Measurements from ENCODE around the gene GMPPA.

The GMPPA gene

DNA sequence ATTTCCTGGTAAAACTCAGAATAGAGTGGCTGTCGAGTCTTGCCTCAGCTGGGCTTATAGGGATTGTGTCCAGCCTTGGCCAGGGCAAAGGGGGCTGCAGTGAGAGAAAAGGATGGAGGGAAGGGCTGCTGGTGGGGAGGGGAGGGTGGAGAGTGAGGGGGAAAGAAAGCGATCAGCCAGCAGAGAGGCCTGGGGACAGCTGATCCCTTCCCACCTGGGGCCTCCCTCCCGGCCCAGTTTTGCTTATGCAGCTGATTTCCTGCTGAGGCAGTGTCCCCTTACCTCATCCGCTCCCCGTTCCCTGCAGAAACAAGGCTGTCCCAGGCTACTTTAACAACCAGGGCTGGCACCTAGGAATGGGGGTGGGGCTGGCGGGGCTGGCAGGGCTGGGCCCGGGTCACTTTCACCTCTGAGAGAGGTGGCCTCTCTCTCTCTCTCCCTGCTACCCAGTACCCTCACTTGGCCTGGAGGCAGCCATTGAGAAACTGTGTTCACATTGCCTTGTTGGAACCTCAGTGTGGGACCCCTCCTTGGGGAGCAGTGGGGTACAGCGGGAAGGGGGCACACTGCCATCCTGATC is 12.2 kb upstream of the GMPPA start:
- DNase-seq (ENCODE audit: low spot score), result no peak

DNA sequence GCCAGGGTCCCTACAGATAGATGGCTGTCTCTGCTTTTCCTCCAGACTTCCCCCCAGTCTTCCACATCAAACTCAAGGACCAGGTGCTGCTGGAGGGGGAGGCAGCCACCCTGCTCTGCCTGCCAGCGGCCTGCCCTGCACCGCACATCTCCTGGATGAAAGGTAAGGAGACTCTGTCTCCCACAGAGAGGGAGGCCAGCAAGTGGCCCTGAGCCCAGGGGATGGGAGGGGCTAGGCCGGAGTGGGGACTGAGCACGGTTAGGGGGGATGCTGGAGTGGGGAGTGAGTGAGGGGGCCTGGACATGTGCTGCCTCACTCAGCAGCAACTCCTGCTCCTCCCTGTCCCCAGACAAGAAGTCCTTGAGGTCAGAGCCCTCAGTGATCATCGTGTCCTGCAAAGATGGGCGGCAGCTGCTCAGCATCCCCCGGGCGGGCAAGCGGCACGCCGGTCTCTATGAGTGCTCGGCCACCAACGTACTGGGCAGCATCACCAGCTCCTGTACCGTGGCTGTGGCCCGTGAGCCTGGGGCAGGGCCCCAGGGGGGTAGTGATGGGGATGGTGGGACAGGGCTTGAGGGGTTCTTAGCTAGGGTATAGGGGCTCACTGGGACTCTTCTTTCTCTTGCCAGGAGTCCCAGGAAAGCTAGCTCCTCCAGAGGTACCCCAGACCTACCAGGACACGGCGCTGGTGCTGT is 10.4 kb upstream of the GMPPA start:
- DNase-seq (ENCODE audit: low spot score), result no peak

DNA sequence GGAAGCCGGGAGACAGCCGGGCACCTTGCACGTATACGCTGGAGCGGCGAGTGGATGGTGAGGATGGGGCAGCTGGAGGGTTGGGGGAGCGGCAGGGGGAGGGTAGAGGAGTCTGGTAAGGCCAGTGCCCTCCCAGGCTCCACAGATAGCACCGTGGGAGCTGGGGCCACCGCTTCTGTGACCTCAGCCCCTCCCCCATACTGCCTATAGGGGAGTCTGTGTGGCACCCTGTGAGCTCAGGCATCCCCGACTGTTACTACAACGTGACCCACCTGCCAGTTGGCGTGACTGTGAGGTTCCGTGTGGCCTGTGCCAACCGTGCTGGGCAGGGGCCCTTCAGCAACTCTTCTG is 9.9 kb upstream of the GMPPA start:
- DNase-seq (ENCODE audit: low spot score), result no peak

DNA sequence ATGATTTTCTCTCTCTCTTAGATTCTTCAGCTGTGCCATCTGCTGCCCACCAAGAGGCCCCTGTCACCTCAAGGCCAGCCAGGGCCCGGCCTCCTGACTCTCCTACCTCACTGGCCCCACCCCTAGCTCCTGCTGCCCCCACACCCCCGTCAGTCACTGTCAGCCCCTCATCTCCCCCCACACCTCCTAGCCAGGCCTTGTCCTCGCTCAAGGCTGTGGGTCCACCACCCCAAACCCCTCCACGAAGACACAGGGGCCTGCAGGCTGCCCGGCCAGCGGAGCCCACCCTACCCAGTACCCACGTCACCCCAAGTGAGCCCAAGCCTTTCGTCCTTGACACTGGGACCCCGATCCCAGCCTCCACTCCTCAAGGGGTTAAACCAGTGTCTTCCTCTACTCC is 9.4 kb upstream of the GMPPA start:
- no peak for DNase-seq (ENCODE audit: low spot score)

DNA sequence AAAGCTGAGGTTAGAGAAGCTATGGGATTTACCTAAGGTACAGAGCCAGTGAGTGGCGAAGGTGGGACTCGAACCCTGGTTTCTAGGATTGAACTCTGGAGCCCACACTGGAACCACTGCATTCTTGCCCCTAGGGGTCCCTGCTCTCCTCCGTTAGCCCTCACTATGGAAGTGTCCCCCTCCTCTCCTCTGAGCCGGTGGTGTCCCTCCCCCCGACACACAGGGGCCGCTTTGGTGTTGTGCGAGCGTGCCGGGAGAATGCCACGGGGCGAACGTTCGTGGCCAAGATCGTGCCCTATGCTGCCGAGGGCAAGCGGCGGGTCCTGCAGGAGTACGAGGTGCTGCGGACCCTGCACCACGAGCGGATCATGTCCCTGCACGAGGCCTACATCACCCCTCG is 8.5 kb upstream of the GMPPA start:
- no peak for DNase-seq (ENCODE audit: low spot score)

DNA sequence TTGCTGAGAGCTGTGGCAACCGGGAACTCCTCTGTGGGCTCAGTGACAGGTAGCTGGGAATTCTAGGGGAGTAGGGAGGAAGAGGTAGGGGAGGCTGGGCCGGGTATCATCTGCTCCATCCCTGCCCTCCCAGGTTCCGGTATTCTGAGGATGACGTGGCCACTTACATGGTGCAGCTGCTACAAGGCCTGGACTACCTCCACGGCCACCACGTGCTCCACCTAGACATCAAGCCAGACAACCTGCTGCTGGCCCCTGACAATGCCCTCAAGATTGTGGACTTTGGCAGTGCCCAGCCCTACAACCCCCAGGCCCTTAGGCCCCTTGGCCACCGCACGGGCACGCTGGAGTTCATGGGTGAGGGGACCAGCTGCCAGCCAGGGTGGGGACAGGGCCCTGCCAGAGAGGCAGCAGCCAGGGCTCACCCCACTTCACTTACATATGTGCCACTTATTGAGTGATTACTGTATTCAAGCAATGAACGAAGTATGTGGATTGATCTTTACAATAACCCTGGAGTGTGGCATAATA is 8.0 kb upstream of the GMPPA start:
- DNase-seq (ENCODE audit: low spot score), result no peak

DNA sequence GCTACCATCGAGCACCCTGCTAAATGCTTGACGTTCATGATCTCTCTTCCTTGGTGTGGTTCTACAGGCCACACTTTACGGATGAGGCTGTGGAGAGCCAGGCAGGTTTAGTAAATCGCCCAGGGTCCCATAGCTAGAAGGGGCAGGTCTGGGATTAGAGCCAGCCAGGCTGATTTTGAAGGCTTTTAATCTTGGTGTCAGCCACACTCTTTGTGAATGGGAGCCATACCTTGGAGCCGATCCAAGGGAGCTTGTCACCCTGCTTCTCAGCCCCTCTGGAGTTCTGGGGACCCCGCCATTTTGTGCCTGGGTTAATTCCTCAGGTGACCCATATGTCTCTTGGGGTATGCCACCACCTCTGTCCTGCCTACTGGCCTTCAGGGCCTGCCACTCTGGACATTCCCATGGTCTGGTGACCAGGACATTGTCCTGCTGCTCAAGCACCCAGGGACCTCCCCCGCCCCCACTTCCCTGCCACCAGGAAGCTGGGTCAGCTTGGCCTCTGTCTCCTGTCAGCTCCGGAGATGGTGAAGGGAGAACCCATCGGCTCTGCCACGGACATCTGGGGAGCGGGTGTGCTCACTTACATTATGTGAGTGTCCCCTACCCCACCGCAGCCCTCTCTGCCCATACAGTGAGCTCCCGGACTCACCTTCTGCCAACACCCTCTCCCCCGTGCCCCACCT is 7.3 kb upstream of the GMPPA start:
- DNase-seq (ENCODE audit: low spot score), result no peak

DNA sequence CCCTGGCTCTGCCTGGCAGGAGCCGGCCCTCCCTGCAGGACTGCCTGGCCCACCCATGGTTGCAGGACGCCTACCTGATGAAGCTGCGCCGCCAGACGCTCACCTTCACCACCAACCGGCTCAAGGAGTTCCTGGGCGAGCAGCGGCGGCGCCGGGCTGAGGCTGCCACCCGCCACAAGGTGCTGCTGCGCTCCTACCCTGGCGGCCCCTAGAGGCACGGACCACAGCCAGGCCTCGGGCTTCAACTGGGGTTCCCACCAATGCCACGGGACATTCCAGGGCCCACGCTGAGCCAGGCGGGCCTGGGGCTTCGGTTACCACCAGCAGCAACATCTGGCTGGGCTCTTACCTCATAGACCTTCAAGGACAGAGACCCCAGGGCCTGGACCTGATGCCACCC is 6.1 kb upstream of the GMPPA start:
- DNase-seq (ENCODE audit: low spot score), result no peak

DNA sequence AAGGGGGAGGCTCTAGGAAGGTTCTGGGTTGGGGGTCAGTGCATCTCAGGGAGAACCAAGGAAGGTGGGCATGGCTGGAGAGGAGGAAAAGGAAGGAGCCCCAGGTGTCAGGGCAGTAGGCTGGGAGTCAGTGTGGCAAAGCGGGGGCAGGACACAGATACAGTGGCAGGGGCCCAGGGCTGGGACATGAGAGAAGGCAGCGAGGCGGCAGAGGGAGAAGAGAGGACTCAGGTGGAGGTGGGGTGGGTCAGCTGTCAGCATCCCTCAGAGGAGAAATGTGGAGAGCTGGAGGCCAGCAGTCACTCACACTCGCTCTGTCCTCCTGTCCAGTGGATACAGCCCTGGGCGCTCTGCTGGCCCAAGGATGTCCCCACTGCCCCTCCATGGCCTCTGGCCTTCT is 5.6 kb upstream of the GMPPA start:
- DNase-seq (ENCODE audit: low spot score), result no peak

DNA sequence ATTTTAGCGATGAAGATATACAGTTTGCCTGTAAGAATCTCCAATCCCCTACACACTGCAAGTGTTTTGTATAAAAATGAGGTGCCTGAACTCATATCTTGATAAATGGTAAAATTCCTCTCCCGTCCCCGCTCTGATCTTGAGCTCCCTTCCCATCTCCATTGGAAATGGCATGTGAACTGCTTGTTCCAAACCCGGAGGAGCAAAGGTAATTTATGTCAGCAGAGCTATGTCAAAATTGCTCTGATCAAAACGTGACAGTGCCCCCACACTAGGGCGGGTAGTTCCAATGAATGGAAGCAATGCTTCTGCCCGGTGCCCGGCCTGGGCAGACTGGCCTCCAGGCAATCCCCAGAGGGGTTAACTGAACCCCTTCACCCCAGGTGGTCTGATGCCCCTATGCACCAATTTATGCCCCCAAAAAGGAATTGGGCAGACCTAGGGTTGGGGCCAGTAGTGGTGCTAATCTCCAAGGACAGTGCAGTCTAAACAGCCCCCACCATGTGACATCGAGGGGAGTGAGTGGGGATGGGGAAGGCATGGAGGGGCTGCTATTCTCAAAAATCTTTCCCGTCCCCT is 3.6 kb upstream of the GMPPA start:
- no peak for DNase-seq (ENCODE audit: low spot score)

DNA sequence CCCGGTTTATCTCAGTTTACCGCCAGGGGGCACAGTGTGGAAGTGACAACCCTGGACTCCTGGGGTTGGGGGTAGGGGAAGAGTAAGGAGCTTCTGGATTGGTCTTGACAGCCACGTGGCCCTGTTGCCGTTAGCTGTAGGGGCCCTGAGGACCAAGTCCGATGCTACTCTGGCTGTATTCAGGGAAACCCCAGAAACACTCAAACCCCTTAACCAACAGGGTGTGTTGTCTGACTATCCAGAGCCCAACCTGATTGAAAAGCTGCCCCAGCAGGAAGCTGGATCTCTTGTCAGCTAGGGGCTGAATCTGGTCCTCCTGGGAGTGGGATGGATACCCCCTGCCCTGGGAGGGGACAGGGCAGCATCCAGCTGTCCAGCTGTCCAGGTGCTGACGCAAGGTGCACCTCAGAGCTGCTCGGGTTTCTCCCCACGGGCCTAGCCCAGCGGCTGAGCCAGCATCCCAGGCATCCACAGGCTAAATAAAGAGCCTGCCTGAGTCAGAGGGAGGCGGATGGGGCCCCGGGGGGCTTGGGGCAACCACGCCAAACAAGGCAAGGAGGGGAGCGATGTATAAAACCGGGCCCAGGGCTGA is 3.1 kb upstream of the GMPPA start:
- peak; percentile 96 for DNase-seq (ENCODE audit: low spot score)

DNA sequence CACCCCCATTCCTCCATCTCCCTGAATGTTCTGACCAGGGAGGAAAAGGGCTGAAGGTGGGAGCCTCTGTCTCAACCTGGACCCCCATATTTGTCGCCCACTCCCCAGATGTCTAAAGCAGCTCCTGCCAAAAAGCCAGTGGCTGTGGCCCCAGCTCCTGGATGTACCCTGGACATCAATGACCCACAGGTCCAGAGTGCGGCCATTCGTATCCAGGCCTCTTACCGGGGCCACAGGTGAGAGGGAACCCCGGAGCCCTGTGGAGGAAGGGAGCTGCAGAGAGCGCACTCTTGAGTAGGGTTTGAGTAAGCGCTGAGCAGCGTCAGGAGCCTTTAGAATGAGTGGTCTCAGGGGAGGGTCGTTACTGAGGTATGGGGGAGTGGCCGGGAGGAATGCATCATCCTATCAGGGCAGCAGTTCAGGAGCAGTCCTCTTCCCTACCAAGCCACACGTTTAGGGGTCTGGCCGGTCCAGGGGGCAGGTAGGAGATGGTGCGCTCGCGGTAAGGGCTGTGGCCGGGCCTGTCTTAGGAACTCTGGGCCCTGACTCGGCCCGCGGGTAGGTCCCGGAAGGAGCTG is 2.4 kb upstream of the GMPPA start:
- DNase-seq (ENCODE audit: low spot score), result no peak

DNA sequence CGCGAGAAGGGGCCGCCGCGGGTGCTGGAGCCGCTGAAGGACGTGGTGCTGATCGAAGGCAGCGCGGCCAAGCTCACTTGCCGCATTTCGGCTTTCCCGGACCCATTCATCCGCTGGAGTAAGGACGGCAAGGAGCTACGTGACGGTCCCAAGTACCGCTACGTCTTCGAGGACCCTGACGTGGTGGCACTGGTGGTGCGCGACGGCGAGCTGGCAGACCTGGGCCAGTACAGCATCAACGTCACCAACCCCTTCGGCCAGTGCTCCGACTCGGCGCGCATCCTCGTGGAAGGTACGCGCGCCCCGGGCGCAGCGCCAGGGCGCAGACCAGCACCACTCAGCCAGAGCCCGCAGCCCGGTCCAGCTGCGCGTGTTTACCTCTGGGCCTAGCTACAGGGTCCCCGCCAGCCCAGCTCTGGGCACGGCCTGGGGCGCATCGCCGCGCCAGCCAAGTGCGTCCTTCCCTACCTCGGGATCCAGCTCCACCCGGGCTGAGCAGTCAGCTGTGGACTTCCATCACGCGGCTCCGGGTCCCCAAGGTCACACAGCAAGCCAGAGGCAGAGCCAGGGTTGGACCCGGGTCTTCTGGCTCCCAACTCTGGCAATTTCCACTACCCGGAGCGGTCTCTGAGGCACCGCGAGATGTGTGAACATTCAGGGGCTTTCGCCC is 1.7 kb upstream of the GMPPA start:
- DNase-seq (ENCODE audit: low spot score), result no peak

DNA sequence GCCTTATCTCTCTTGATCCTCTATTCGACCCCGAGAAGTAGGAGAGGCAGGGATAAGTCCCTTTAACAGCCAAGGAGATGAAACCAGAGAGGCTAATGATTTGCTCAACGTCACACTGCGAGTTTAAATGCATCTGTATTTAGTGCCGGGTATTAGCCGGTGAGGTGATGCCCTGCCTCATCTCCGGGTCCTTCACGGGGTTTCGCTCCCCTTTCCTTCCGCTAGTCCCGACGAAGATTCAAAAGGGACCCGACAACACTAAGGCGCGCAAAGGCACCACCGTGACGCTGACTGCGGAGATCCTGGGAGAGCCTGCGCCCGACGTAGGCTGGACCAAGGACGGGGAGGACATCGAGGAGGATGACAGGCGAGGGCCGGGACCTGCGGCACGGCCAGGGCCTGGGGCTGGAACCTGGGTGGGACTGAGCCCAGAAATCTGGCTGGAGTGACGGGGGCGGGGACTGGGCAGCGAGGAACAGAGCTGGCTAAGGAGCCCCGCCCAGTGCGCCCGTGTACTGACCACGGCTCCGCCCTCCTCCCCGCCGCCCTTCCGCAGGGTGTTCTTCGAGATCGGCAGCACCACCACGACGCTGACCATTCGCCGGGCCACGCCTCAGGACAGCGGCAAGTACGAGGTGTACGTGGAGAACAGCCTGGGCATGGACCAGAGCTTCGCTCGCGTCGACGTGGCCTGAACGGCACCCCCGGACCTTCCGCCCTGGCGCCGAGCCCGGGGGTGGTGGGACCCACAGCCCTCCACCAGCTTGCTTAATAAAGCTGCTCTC is 1.0 kb upstream of the GMPPA start:
- peak; percentile 97 for DNase-seq (ENCODE audit: low spot score)

DNA sequence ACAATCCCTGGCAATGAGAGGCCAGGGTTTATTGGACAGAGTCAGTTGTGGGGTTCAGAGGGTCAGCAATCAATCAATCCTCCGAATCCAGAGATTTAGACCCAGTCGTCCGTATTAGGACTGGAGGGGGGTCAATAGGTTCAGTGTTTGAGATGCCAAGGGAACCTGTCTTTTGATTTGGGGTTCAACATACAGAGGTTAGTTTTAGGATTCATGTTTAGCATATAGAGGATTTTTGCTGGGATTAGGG is 292 bp downstream of the GMPPA start:
- DNase-seq (ENCODE audit: low spot score), result no peak

DNA sequence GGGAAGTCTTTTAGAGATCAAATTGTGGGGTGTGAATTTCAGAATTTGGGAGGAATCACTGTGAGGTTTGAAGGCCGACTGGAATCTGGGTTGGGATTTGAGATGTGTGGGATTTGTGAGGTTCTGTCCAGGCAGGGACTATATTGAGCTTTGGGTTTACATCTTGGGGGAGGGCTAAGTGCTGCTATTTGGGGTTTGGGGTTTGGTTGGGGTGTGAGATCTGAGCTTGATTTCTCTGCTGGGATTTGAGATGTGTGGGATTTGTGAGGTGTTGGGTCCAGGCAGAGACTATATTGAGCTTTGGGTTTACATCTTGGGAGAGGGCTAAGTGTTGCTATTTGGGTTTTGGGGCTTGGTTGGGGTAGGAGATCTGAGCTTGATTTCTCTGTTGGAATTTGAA is 864 bp downstream of the GMPPA start:
- DNase-seq (ENCODE audit: low spot score), result no peak

DNA sequence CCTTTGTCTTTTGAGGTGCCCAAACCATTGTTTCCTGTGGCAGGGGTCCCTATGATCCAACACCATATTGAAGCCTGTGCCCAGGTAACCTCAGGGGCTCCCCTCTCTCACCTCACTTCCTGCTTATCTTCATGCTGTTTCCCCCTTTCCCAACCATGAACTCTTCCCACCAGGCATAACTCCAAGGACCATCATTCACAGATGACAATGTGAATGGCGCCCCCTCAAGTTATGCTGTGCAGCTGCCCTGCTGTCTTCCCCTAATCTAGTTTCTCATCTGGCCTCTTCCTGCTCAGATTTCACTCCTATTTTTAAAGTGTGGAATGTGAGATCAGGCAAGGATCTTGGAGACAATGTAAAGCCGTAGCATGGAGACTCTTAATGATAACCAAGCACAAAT is 1.4 kb downstream of the GMPPA start:
- DNase-seq (ENCODE audit: low spot score), result no peak

DNA sequence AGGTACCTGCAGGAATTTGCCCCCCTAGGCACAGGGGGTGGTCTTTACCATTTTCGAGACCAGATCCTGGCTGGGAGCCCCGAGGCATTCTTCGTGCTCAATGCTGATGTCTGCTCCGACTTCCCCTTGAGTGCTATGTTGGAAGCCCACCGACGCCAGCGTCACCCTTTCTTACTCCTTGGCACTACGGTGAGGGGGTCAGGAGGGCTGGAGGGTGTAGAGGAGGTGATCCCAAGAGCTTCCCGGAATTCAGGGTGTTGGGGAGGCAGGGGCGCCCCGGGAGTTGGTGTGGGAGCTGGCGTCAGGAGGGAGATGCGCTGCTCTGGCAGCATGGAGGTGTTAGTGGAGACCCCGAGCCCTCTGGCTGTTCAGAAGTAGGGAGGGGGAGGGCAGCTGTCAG is 3.2 kb downstream of the GMPPA start:
- no peak for DNase-seq (ENCODE audit: low spot score)

DNA sequence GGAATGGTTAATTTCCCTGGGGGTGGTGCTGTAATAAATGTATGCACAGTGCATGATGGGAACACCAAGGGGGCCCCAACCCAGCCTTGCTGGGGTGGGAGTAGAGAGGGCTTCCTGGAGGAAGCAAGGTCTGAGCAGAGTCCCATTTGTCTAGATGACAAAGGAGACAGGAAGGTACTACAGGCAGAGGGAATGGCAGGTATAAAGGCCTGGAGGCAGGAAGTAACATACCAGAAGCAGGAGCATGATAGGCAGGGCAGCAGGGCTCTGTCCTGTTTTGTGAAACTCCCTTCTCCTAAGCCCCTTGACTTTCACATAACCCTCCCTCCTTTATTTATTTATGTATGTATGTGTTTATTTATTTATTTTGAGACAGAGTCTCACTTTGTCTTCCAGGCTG is 3.9 kb downstream of the GMPPA start:
- DNase-seq (ENCODE audit: low spot score), result no peak

DNA sequence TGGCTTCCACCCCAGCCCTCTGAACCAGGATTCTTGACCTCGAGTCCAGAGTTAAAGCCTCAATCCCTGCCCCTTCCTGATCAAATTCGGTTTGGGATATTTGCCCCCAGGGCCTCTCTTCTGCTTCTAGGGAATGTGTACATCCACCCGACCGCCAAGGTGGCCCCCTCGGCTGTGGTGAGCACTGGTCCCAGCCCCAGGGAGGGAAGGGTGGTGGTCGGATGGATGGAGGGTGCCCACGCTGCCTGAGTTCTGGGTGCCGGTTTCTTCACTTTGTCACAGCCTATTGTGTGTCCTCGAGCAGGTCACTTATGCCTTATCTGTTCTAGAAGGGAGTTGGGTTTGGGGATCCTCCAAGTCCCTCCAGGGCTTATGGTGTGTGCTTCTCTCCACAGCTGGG is 6.9 kb downstream of the GMPPA start:
- DNase-seq (ENCODE audit: low spot score), result no peak

DNA sequence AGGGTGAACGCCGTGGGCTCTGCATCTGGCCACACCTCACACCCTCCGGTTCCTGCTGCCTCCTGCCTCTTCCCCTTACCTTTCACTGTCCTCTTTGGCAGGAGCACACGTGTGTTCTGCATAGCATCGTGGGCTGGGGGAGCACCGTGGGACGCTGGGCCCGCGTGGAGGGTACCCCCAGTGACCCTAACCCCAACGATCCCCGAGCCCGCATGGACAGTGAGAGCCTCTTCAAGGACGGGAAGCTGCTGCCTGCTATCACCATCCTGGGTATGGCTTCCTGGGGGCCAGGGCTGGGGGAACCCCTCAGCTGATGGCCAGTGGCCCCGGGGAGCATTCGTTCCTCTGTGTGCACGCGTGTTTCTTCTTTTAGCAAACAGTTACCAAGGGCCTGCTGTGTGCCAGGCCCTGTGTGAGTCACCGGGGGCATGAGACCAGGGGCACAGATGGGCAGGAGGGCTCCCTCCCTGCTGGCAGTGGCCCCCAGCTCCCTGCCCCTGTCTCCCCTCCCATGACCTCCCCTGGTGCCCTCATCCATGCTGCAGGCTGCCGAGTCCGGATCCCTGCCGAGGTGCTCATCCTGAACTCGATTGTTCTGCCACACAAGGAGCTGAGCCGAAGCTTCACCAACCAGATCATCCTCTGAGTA is 7.6 kb downstream of the GMPPA start:
- DNase-seq (ENCODE audit: low spot score), result no peak

All from hepatic stellate cell (primary cell).